HCT116 (cell line): ENCODE results near the gene ALDOC. TPM values are rescaled to one million over a fixed set of nuclear protein-coding genes. Genes with fewer than 3 reads are reported as not detected.

ENCODE experiments used
- ATAC-seq: fragments of 200-7000 bp; cut with Tn5 transposase; 2 replicates; pipeline ENCODE4 v1.9.1; 2020; ENCODE audit warnings: mild to moderate bottlenecking, moderate library complexity
- BruUV-seq: library from RNA; stranded (reverse); fragments of 400-500 nt; replicated peaks from 2 replicates; lab custom pipeline; 2021; lab: Mats Ljungman, UMichigan
- CTCF ChIA-PET: fragments of 300-600 bp; sonication (Branson Sonifier 250); formaldehyde crosslinking; loops from one replicate; lab custom pipeline; 2021; ENCODE audit warnings: antibody characterized with exemption; lab: Charles Lee
- POLR2A ChIA-PET: fragments of 300-600, 350-600 bp; sonication (Branson Sonifier 250); formaldehyde crosslinking; loops from one replicate; lab custom pipeline; 2021; ENCODE audit warnings: antibody characterized with exemption; lab: Charles Lee
- RAD21 ChIA-PET, 2 experiments: fragments of 300-600 bp; sonication (Branson Sonifier 250); formaldehyde crosslinking; loops; one replicate each; lab custom pipeline; 2023; ENCODE audit warnings: low total read pairs in 2 of 2; ENCODE audit not compliant: uncharacterized antibody in 2 of 2, unreplicated experiment in 2 of 2, low non-redundant PET in 1 of 2; lab: Charles Lee
- DNase-seq: peaks from one replicate; pipeline ENCODE4 v3.0.0-alpha.2; 2010; ENCODE audit warnings: low read depth, low spot score
- H2AFZ ChIP-seq: fragments of 200-600 bp; shearing (Covaris generic), sonication (generic); 2 replicates; pipeline ENCODE4 v1.6.1; 2017; ENCODE audit warnings: low read depth, mixed run types, mixed read lengths, antibody characterized with exemption, low read length; ENCODE audit not compliant: poor library complexity, severe bottlenecking
- H3K27ac ChIP-seq: 2 replicates; pipeline ENCODE4 v1.5.1; 2012; ENCODE audit warnings: low read depth, low read length
- H3K27me3 ChIP-seq: fragments of 200-600 bp; sonication (generic); 2 replicates; pipeline ENCODE4 v1.6.1; 2016; ENCODE audit warnings: mixed run types, low read length, mixed read lengths; ENCODE audit not compliant: insufficient read depth
- H3K36me3 ChIP-seq, 2 experiments: fragments of 200-500 bp in 1 of 2; fragments of 200-600 bp in 1 of 2; sonication (Bioruptor generic) in 1 of 2; sonication (generic) in 1 of 2; 2 replicates each; pipeline versions ENCODE4 v1.5.1 to v1.6.1; 2014 to 2016; ENCODE audit warnings: low read length in 2 of 2, inconsistent platforms in 1 of 2, mixed read lengths in 1 of 2, mixed run types in 1 of 2; ENCODE audit not compliant: insufficient read depth in 2 of 2, control insufficient read depth in 1 of 2
- H3K4me1 ChIP-seq, 2 experiments: fragments of 200-600 bp in 1 of 2; sonication (generic) in 1 of 2; 2 replicates each; pipeline versions ENCODE4 v1.5.1 to v1.6.1; 2012 to 2017; ENCODE audit warnings: low read length in 2 of 2, inconsistent platforms in 1 of 2, mild to moderate bottlenecking in 1 of 2, mixed read lengths in 1 of 2, mixed run types in 1 of 2, moderate library complexity in 1 of 2; ENCODE audit not compliant: insufficient read depth in 2 of 2, control insufficient read depth in 1 of 2
- H3K4me2 ChIP-seq: fragments of 200-600 bp; sonication (generic); 2 replicates; pipeline ENCODE4 v1.6.1; 2017; ENCODE audit warnings: mixed run types, low read length, mixed read lengths
- H3K4me3 ChIP-seq, 2 experiments: fragments of 200-600 bp in 1 of 2; sonication (generic) in 1 of 2; replicated peaks in 1 of 2; 2 replicates each; pipeline ENCODE4 v1.5.1; 2011 to 2016; ENCODE audit warnings: low read length in 2 of 2, control low read depth in 1 of 2, low read depth in 1 of 2, mild to moderate bottlenecking in 1 of 2, mixed read lengths in 1 of 2, mixed run types in 1 of 2
- H3K79me2 ChIP-seq: fragments of 200-600 bp; sonication (generic); 2 replicates; pipeline ENCODE4 v1.6.1; 2017; ENCODE audit warnings: mild to moderate bottlenecking, mixed run types, low read length, moderate library complexity, mixed read lengths; ENCODE audit not compliant: insufficient read depth
- H3K9ac ChIP-seq: fragments of 200-600 bp; sonication (generic); 2 replicates; pipeline ENCODE4 v1.6.1; 2016; ENCODE audit warnings: low read length, mixed read lengths
- H3K9me2 ChIP-seq: fragments of 200-600 bp; sonication (generic), shearing (Covaris generic); 2 replicates; pipeline ENCODE4 v1.6.1; 2017; ENCODE audit warnings: mixed run types, mild to moderate bottlenecking, moderate library complexity; ENCODE audit not compliant: insufficient read depth
- H3K9me3 ChIP-seq, 2 experiments: fragments of 200-500 bp in 1 of 2; fragments of 200-600 bp in 1 of 2; sonication (Bioruptor generic) in 1 of 2; sonication (generic) in 1 of 2; 2 replicates each; pipeline ENCODE4 v1.6.1; 2014 to 2017; ENCODE audit warnings: low read length in 2 of 2, mixed read lengths in 2 of 2, inconsistent platforms in 1 of 2, low read depth in 1 of 2, mild to moderate bottlenecking in 1 of 2, mixed run types in 1 of 2, moderate library complexity in 1 of 2; ENCODE audit not compliant: control insufficient read depth in 1 of 2, insufficient read depth in 1 of 2
- H4K20me1 ChIP-seq: fragments of 200-600 bp; sonication (generic), shearing (Covaris generic); 2 replicates; pipeline ENCODE4 v1.6.1; 2017; ENCODE audit warnings: mixed run types, mild to moderate bottlenecking, moderate library complexity; ENCODE audit not compliant: insufficient read depth
- EGR1 ChIP-seq: IDR thresholded peaks from 2 replicates; pipeline ENCODE4 v1.6.1; 2012; ENCODE audit warnings: low read depth
- ELF1 ChIP-seq: IDR thresholded peaks from 2 replicates; pipeline ENCODE4 v1.6.1; 2012; ENCODE audit warnings: low read depth, borderline replicate concordance
- EZH2phosphoT487 ChIP-seq: fragments of 200-600 bp; IDR thresholded peaks from 2 replicates; pipeline ENCODE4 v1.6.1; 2018; ENCODE audit warnings: antibody characterized with exemption, borderline replicate concordance
- POLR2A ChIP-seq: IDR thresholded peaks from 2 replicates; pipeline ENCODE4 v1.7.0; 2011; ENCODE audit warnings: borderline replicate concordance; ENCODE audit not compliant: insufficient read depth, insufficient read length; ENCODE audit errors: extremely low read depth
- POLR2AphosphoS5 ChIP-seq: IDR thresholded peaks from 2 replicates; pipeline ENCODE4 v1.6.1; 2011; ENCODE audit warnings: mild to moderate bottlenecking, low read depth, low read length, moderate library complexity
- SIN3A ChIP-seq: IDR thresholded peaks from 2 replicates; pipeline ENCODE4 v1.6.1; 2012; ENCODE audit warnings: low read depth
- SP1 ChIP-seq: IDR thresholded peaks from 2 replicates; pipeline ENCODE4 v1.6.1; 2012; ENCODE audit warnings: low read depth
- TCF7L2 ChIP-seq: IDR thresholded peaks from 2 replicates; pipeline ENCODE4 v1.7.0; 2011; ENCODE audit warnings: borderline replicate concordance, inconsistent platforms; ENCODE audit not compliant: insufficient read depth, insufficient read length; ENCODE audit errors: extremely low read depth
- ZNF274 ChIP-seq: fragments of 200-500 bp; sonication (Bioruptor generic); IDR thresholded peaks from 2 replicates; pipeline ENCODE4 v1.6.1; 2014; ENCODE audit warnings: mild to moderate bottlenecking, low read depth, low read length, inconsistent platforms
- intact Hi-C: fragments of 100-400 bp; cut with micrococcal nuclease; formaldehyde crosslinking; loops from 2 replicates; pipeline ENCODE4 v1.10.0; 2022
- total RNA-seq: library from RNA; stranded (reverse); gene quantifications from one replicate; pipeline ENCODE4 v1.2.1, GENCODE V29; 2021; ENCODE audit not compliant: unreplicated experiment
- TF ChIP-seq, protein P1 (sequence below): IDR thresholded peaks from 2 replicates; pipeline ENCODE4 v1.6.1; 2011; ENCODE audit warnings: mild to moderate bottlenecking, low read length, moderate library complexity; ENCODE audit not compliant: insufficient replicate concordance; ENCODE audit errors: extremely low read depth
- TF ChIP-seq, protein P2 (sequence below): IDR thresholded peaks from 2 replicates; pipeline ENCODE4 v1.6.1; 2012
- TF ChIP-seq, protein P3 (sequence below), 3 experiments: fragments of 200-600 bp in 1 of 3; sonication (generic) in 1 of 3; IDR thresholded peaks in 2 of 3; conservative IDR thresholded peaks in 1 of 3; 2 replicates each; pipeline ENCODE4 v1.5.1; 2012 to 2017; ENCODE audit warnings: low read depth in 2 of 3, low read length in 2 of 3, antibody characterized with exemption in 1 of 3, borderline replicate concordance in 1 of 3, control low read depth in 1 of 3, mild to moderate bottlenecking in 1 of 3, mixed read lengths in 1 of 3, mixed run types in 1 of 3, moderate library complexity in 1 of 3; ENCODE audit not compliant: insufficient read depth in 1 of 3

ALDOC gene
- total RNA-seq, 1 experiment from 2014 or later = 82.8 TPM

DNA sequence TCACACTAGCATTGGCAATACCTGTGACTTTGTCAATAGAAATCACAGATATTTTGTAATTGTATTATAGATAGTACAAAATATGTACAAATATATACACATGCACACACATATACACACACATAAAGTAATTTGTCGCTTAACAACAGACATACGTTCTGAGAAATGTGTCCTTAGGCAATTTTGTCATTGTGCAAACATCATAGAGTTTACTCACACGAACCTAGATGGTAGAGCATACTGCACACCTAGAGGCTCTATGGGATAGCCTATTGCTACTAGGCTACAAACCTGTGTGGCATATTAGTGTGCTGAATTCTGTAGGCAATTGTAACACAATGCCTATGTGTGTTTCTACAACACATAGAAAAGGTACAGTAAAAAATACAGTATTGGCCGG, 35.3 kb downstream of the ALDOC start:
- no peak overlapping the region for H3K4me2 ChIP-seq
- H3K27me3 ChIP-seq = no peaks in the 10 kb centered on the region
- ChIA-PET POLR2A (no interaction called here), CTCF (interaction anchor here (1.2 kb wide), 1 partner anchor 45 kb away, joined by 5 read pairs; no protein-coding TSS in a partner anchor), RAD21 (interaction anchor here in 1 of 2 experiments (0.8 kb wide), 1 partner anchor 48 kb away, joined by 3 read pairs; no protein-coding TSS in a partner anchor)
- H3K4me1 ChIP-seq = peaks cover 0 to 6% of the 10 kb centered on the region in 2 experiments; a peak in 1 of 4 replicates
- H3K27ac ChIP-seq = no peak overlapping the region
- H3K79me2 ChIP-seq = no peaks in the 10 kb centered on the region
- no TSS peak for BruUV-seq
- no peaks in the 10 kb centered on the region for H4K20me1 ChIP-seq
- TF ChIP-seq SP1 (no peak), SIN3A (no peak), TCF7L2 (no peak), POLR2A (no peak), POLR2AphosphoS5 (no peak), EGR1 (no peak), EZH2phosphoT487 (no peak), ELF1 (no peak), ZNF274 (no peak)
- TF ChIP-seq, protein P1, sequence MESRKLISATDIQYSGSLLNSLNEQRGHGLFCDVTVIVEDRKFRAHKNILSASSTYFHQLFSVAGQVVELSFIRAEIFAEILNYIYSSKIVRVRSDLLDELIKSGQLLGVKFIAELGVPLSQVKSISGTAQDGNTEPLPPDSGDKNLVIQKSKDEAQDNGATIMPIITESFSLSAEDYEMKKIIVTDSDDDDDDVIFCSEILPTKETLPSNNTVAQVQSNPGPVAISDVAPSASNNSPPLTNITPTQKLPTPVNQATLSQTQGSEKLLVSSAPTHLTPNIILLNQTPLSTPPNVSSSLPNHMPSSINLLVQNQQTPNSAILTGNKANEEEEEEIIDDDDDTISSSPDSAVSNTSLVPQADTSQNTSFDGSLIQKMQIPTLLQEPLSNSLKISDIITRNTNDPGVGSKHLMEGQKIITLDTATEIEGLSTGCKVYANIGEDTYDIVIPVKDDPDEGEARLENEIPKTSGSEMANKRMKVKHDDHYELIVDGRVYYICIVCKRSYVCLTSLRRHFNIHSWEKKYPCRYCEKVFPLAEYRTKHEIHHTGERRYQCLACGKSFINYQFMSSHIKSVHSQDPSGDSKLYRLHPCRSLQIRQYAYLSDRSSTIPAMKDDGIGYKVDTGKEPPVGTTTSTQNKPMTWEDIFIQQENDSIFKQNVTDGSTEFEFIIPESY = no peak
- TF ChIP-seq, protein P2, sequence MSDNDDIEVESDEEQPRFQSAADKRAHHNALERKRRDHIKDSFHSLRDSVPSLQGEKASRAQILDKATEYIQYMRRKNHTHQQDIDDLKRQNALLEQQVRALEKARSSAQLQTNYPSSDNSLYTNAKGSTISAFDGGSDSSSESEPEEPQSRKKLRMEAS = no peak
- TF ChIP-seq, protein P3, sequence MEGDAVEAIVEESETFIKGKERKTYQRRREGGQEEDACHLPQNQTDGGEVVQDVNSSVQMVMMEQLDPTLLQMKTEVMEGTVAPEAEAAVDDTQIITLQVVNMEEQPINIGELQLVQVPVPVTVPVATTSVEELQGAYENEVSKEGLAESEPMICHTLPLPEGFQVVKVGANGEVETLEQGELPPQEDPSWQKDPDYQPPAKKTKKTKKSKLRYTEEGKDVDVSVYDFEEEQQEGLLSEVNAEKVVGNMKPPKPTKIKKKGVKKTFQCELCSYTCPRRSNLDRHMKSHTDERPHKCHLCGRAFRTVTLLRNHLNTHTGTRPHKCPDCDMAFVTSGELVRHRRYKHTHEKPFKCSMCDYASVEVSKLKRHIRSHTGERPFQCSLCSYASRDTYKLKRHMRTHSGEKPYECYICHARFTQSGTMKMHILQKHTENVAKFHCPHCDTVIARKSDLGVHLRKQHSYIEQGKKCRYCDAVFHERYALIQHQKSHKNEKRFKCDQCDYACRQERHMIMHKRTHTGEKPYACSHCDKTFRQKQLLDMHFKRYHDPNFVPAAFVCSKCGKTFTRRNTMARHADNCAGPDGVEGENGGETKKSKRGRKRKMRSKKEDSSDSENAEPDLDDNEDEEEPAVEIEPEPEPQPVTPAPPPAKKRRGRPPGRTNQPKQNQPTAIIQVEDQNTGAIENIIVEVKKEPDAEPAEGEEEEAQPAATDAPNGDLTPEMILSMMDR (IDR thresholded peaks at IDR 0.05 in 2 of 3, conservative IDR thresholded peaks at IDR 0.05 in 1 of 3; ENCODE audit: borderline replicate concordance in 1 of 3, insufficient read depth in 1 of 3, low read depth in 2 of 3, low read length in 2 of 3) = no peak
- no peak overlapping the region for H2AFZ ChIP-seq
- no peaks in the 10 kb centered on the region for H3K9me2 ChIP-seq
- DNase-seq (no peak), ATAC-seq (no peak)
- no peak overlapping the region for H3K9ac ChIP-seq
- H3K9me3 ChIP-seq = no peaks in the 10 kb centered on the region
- H3K4me3 ChIP-seq = no peak overlapping the region
- intact Hi-C loops = no loop called here
- no peaks in the 10 kb centered on the region for H3K36me3 ChIP-seq
